A549 treated with dexamethasone at 1 μM for 4 hours (cell line): Measurements from ENCODE around the gene PLCXD1. TPM values are rescaled to one million over a fixed set of nuclear protein-coding genes. Genes with fewer than 3 reads are reported as not detected.

Experiments
- total RNA-seq: library from RNA; stranded (reverse); fragments of 200-300 nt; extraction: Qiagen RNA extraction; gene quantifications from 5 replicates; pipeline ENCODE4 v1.2.3, GENCODE V29; 2022

The PLCXD1 gene
- total RNA-seq, result 20.9 to 33.2 TPM (median 31.6 TPM) in 5 replicates

GRCh38 chrX:281166-281999 lies at the start of gene PLCXD1:
Gene PLCXD1 (plus strand): TSS chrX:281381. CDS start chrX:284188, 2,807 bp downstream.

GRCh38 chrX:318739-319578 lies 37.8 kb downstream of the PLCXD1 start, which contains the start of gene GTPBP6:
Gene GTPBP6 (minus strand): TSS chrX:318796. CDS start chrX:318787, 9 bp downstream.

Other genes starting within 250 kb of the PLCXD1 start
- 33.3 to 54.3 TPM (median 50.7 TPM) in 5 replicates for gene GTPBP6, start 37.4 kb downstream of the PLCXD1 start, total RNA-seq
- gene PPP2R3B, start 105.5 kb downstream of the PLCXD1 start, total RNA-seq, result 14.5 to 24.8 TPM (median 21.1 TPM) in 5 replicates